HEK293 (cell line): Measurements from ENCODE around the gene RNPEP.

Experiments
- SP7 ChIP-seq: fragments of 450-650 bp; formaldehyde crosslinking; IDR thresholded peaks from 2 replicates; pipeline ENCODE4 v1.5.1; 2016; ENCODE audit warnings: missing biosample characterization, missing genetic modification characterization
- ZBTB20 ChIP-seq: fragments of 450-650 bp; formaldehyde crosslinking; IDR thresholded peaks from 2 replicates; pipeline ENCODE4 v1.5.1; 2016; ENCODE audit warnings: missing biosample characterization, missing genetic modification characterization
- ZNF175 ChIP-seq: fragments of 450-650 bp; formaldehyde crosslinking; IDR thresholded peaks from 2 replicates; pipeline ENCODE4 v1.5.1; 2016; ENCODE audit warnings: missing biosample characterization, missing genetic modification characterization
- ZNF473 ChIP-seq: fragments of 450-650 bp; formaldehyde crosslinking; IDR thresholded peaks from 2 replicates; pipeline ENCODE4 v1.5.1; 2017; ENCODE audit warnings: missing biosample characterization, missing genetic modification characterization
- ZNF501 ChIP-seq: fragments of 450-650 bp; formaldehyde crosslinking; IDR thresholded peaks from 2 replicates; pipeline ENCODE4 v1.5.1; 2016; ENCODE audit warnings: missing biosample characterization, missing genetic modification characterization
- ZNF707 ChIP-seq: fragments of 450-650 bp; formaldehyde crosslinking; IDR thresholded peaks from 2 replicates; pipeline ENCODE4 v1.5.1; 2016; ENCODE audit warnings: missing biosample characterization, missing genetic modification characterization
- TF ChIP-seq, protein P1 (sequence below): fragments of 450-650 bp; formaldehyde crosslinking; IDR thresholded peaks from 2 replicates; pipeline ENCODE4 v1.5.1; 2016; ENCODE audit warnings: missing biosample characterization, missing genetic modification characterization
- TF ChIP-seq, protein P2 (sequence below): fragments of 450-650 bp; formaldehyde crosslinking; IDR thresholded peaks from 2 replicates; pipeline ENCODE4 v1.5.1; 2017; ENCODE audit warnings: missing biosample characterization, missing genetic modification characterization
- TF ChIP-seq, protein P3 (sequence below): fragments of 450-650 bp; formaldehyde crosslinking; IDR thresholded peaks from 2 replicates; pipeline ENCODE4 v1.5.1; 2016; ENCODE audit warnings: missing biosample characterization, missing genetic modification characterization, low read depth

DNA sequence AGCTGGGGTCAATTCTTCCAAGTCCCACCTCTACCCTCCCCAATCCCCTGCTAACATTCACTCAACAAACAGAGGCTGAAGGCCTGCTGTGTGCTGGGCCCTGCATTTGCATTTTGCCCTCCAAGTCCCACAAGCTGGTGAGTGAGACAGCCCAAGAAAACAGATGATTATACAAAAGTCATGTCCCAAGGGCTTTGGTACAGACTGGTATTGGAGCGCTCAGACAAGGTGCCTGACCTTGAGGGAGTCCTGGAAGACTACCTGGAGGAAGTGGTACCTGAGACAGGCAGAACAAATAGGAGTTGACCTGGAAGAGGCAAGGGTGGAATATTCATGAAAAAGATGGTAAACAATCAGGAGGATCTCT lies 40.3 kb upstream of the RNPEP start:
- TF ChIP-seq, protein P1, sequence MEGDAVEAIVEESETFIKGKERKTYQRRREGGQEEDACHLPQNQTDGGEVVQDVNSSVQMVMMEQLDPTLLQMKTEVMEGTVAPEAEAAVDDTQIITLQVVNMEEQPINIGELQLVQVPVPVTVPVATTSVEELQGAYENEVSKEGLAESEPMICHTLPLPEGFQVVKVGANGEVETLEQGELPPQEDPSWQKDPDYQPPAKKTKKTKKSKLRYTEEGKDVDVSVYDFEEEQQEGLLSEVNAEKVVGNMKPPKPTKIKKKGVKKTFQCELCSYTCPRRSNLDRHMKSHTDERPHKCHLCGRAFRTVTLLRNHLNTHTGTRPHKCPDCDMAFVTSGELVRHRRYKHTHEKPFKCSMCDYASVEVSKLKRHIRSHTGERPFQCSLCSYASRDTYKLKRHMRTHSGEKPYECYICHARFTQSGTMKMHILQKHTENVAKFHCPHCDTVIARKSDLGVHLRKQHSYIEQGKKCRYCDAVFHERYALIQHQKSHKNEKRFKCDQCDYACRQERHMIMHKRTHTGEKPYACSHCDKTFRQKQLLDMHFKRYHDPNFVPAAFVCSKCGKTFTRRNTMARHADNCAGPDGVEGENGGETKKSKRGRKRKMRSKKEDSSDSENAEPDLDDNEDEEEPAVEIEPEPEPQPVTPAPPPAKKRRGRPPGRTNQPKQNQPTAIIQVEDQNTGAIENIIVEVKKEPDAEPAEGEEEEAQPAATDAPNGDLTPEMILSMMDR: no peak
- TF ChIP-seq ZNF707 (no peak), ZBTB20 (tag by site-specific recombination) (no peak), ZNF175 (tag by site-specific recombination) (no peak), ZNF473 (tag by site-specific recombination) (no peak), SP7 (tag by site-specific recombination) (no peak), ZNF501 (tag by site-specific recombination) (no peak)
- TF ChIP-seq, protein P2, sequence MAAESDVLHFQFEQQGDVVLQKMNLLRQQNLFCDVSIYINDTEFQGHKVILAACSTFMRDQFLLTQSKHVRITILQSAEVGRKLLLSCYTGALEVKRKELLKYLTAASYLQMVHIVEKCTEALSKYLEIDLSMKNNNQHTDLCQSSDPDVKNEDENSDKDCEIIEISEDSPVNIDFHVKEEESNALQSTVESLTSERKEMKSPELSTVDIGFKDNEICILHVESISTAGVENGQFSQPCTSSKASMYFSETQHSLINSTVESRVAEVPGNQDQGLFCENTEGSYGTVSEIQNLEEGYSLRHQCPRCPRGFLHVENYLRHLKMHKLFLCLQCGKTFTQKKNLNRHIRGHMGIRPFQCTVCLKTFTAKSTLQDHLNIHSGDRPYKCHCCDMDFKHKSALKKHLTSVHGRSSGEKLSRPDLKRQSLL: no peak
- TF ChIP-seq, protein P3, sequence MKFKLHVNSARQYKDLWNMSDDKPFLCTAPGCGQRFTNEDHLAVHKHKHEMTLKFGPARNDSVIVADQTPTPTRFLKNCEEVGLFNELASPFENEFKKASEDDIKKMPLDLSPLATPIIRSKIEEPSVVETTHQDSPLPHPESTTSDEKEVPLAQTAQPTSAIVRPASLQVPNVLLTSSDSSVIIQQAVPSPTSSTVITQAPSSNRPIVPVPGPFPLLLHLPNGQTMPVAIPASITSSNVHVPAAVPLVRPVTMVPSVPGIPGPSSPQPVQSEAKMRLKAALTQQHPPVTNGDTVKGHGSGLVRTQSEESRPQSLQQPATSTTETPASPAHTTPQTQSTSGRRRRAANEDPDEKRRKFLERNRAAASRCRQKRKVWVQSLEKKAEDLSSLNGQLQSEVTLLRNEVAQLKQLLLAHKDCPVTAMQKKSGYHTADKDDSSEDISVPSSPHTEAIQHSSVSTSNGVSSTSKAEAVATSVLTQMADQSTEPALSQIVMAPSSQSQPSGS (tag by site-specific recombination): no peak
